Medulla oblongata (tissue), 1 donor: ENCODE measurements around the gene BRD2.

Experiments
- DNase-seq: peaks from one replicate; pipeline ENCODE4 v3.0.0-alpha.2; 2015; ENCODE audit errors: extremely low spot score

BRD2 gene

DNA sequence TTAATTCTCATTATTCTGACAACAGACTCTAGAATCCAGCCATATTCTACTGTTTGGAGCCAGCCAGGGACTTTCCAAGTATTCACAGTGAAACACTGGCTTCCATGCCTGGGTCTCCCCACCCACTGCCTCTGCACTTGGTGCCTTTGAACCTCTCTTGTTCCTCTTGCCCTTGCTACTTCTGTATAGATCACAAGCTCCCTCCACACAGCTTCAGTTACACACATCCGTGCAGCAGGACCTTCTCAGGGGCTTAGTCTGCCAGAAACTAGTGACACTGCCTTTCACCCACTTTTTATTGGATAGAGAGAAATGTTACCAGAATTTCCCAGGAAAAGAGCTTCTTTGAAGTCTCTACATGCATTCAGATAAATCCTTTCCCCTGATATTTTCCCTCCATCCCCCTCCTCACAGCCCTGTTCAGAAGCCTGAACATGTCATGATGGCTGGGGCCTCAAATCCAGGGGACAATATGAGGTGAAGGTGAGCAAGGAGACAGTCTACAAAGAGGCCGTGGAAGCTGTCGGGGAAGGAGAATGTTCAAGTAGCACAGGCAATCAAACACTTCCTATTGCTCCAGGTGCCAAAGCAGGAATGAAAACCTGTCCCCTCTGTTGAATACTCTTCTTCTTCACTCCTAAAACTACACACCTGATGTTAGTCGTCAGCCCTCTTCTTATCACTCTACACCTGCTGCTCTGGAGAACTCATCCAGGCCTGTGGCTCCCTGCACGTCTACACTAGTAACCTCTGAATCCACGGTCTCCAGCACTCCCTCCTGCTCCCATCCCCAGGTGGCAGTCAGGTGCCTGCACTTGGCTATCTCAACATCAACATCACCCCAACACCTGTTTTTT lies 61.2 kb downstream of the BRD2 start:
- peak; percentile 87 for DNase-seq

DNA sequence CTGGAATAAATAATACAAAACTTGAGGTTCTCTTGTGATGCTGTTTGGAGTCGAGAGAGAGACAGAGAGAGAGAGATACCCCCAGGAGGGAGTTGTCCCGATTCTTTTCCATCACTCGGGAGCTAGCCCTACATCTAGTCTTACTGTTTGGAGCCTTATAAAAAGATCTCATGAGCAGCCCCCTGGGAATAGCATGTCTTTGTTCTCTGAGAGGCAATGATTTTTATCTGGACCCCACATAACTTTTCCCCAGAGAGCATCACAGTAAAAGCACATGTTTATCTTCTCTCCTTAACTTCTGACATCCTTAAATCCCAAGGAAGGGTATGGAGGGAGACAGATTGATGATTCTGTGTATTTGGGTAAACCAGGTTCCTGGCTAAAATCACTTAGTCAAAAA lies 61.9 kb downstream of the BRD2 start:
- DNase-seq: no peak
